Measurements from ENCODE around the gene FOXK1. TPM values are rescaled to one million over a fixed set of nuclear protein-coding genes. Genes with fewer than 3 reads are reported as not detected.

The FOXK1 gene
- polyA plus RNA-seq, 1 experiment, result 3.3 TPM

DNA sequence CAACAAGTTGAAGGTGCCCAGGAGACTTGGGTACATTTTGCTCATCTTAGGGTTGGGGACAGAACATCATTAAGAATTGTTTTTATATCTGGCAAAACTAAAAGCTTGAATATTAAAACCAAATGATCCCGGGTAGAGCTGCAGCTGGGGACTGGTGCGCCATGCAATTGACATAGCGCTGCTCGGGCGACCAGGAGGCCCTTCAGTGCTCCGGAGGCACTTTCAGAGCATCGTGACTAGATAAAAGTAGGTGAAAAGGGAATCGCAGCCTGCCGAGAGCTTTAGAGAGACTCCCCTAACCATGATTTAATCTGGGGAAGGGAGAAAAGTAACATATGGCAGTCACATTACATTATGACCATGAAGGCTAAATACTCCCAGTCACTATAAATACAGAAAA lies 21.4 kb downstream of the FOXK1 start:
- DNase-seq (ENCODE audit: low read depth), result no peak
- Histone ChIP-seq H3K27me3 (ENCODE audit: control insufficient read depth, insufficient read depth, low read length) (no peaks in the 10 kb centered on the region), H3K4me3 (ENCODE audit: low read depth, low read length) (no peak overlapping the region), H3K36me3 (ENCODE audit: control insufficient read depth, insufficient read depth, low read length) (no peaks in the 10 kb centered on the region; the same call in 1 of the 2 replicates)
- CTCF ChIA-PET, result no interaction called here
- POLR2A ChIA-PET, result no interaction called here
- TF ChIP-seq, protein P1, sequence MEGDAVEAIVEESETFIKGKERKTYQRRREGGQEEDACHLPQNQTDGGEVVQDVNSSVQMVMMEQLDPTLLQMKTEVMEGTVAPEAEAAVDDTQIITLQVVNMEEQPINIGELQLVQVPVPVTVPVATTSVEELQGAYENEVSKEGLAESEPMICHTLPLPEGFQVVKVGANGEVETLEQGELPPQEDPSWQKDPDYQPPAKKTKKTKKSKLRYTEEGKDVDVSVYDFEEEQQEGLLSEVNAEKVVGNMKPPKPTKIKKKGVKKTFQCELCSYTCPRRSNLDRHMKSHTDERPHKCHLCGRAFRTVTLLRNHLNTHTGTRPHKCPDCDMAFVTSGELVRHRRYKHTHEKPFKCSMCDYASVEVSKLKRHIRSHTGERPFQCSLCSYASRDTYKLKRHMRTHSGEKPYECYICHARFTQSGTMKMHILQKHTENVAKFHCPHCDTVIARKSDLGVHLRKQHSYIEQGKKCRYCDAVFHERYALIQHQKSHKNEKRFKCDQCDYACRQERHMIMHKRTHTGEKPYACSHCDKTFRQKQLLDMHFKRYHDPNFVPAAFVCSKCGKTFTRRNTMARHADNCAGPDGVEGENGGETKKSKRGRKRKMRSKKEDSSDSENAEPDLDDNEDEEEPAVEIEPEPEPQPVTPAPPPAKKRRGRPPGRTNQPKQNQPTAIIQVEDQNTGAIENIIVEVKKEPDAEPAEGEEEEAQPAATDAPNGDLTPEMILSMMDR (IDR thresholded peaks at IDR 0.05; ENCODE audit: insufficient read depth, low read depth, low read length), result no peak

DNA sequence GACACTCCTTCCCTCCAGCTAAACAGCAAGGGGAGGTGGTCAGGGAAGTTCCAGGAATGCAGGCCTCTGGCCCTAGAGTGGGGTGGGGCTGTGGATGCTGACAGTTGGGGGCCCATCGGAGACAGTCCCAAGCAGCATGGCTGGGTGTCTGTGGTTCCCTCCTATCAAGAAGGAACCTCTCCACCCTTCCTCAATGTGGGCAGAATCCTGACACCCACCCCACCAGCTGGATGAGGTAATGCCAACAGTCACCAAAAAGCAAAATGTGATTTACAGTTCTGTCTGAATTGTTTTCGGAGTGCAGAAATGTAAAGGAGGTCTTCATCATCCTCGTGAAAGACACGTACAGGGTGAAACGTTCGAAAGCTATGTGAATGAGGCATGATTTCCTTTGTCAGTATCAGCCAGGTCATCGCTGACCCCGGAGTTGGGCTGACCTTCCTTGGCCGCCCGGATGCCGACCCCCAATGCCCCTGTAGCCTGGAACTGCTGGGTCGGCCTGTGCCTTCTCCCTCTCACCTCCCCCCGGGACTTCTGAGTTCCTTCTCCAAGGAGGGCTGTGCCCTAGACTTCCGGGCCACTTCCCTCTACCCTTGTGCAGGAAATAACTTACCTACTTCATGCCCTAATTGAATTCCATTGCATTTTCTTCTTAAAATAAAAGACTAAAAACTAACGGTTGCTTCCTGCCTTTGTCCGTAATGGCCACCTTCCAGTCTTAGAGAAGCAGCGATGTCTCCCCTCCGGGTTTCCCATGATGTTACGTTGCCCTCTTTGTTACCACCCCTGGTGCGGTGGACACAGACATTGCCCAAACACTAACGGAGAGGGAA lies 24.5 kb downstream of the FOXK1 start:
- POLR2A ChIA-PET, result interaction anchor here (0.6 kb wide), 1 partner anchor 723 kb away, joined by 6 read pairs; no protein-coding TSS in a partner anchor
- TF ChIP-seq, protein P1 (IDR thresholded peaks at IDR 0.05; ENCODE audit: insufficient read depth, low read depth, low read length), result no peak
- CTCF ChIA-PET, result no interaction called here
- H3K36me3 ChIP-seq (ENCODE audit: control insufficient read depth, insufficient read depth, low read length), result no peaks in the 10 kb centered on the region
- H3K27me3 ChIP-seq (ENCODE audit: control insufficient read depth, insufficient read depth, low read length), result no peaks in the 10 kb centered on the region
- no peak for DNase-seq (ENCODE audit: low read depth)
- H3K4me3 ChIP-seq (ENCODE audit: low read depth, low read length), result no peak overlapping the region

DNA sequence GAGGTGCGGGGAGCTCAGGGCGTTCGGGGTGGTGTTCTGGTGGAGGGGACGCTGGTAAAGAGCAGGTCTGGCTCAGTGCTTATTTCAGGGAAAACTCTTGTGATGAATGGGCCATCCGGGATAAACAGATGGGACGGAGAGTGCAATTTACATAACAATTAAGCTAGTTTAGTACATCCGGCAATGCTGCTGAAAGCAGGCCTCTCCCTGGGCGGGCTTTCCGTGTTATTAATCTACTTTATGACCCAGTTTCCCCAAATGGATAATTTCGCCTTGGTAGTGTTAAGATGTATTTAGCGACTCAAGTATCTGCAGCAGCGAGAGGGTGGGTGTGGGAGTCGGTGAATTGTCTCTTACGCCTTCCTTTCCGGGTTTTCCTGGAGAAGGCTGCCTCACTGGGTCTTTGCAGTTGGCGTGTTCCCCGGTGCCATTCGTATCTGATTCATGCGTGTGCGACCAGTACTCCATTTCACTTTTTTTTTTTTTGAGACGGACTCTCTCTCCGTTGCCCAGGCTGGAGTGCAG lies 25.2 kb downstream of the FOXK1 start:
- TF ChIP-seq, protein P1 (IDR thresholded peaks at IDR 0.05; ENCODE audit: insufficient read depth, low read depth, low read length), result no peak
- Histone ChIP-seq H3K36me3 (ENCODE audit: control insufficient read depth, insufficient read depth, low read length) (no peaks in the 10 kb centered on the region), H3K27me3 (ENCODE audit: control insufficient read depth, insufficient read depth, low read length) (no peaks in the 10 kb centered on the region), H3K4me3 (ENCODE audit: low read depth, low read length) (no peak overlapping the region)
- ChIA-PET CTCF (interaction anchor here (0.6 to 1.1 kb wide), 2 partner anchors 10 to 39 kb away, joined by 3 read pairs; no protein-coding TSS in a partner anchor), POLR2A (no interaction called here)
- no peak for DNase-seq (ENCODE audit: low read depth)

DNA sequence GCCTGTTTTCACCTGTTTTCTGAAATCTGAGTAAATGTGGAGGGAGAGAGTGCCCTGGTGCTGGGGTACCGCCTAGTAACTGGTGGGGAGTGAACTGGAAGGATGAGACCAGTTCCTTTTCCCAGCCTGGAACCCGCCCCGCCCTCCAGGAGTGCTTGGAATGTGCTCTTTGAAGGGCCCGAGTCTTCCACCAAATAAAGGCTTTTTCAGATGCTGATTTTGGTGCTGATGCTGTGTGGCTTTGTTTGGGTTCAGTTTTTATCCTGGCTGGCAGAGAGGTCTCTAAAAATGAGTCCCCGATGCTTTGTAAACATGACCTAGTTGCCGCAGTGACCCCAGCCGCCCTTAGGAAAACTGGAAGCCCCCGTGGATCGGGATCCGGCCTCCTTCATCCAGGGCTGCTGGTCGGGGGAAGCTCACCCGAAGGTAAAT lies 25.9 kb downstream of the FOXK1 start:
- H3K36me3 ChIP-seq (ENCODE audit: control insufficient read depth, insufficient read depth, low read length), result no peaks in the 10 kb centered on the region
- no peak overlapping the region for H3K4me3 ChIP-seq (ENCODE audit: low read depth, low read length)
- DNase-seq (ENCODE audit: low read depth), result no peak
- ChIA-PET CTCF (interaction anchor here (0.6 to 1.1 kb wide), 2 partner anchors 11 to 38 kb away, joined by 3 read pairs; no protein-coding TSS in a partner anchor), POLR2A (no interaction called here)
- TF ChIP-seq, protein P1 (IDR thresholded peaks at IDR 0.05; ENCODE audit: insufficient read depth, low read depth, low read length), result no peak
- H3K27me3 ChIP-seq (ENCODE audit: control insufficient read depth, insufficient read depth, low read length), result no peaks in the 10 kb centered on the region

DNA sequence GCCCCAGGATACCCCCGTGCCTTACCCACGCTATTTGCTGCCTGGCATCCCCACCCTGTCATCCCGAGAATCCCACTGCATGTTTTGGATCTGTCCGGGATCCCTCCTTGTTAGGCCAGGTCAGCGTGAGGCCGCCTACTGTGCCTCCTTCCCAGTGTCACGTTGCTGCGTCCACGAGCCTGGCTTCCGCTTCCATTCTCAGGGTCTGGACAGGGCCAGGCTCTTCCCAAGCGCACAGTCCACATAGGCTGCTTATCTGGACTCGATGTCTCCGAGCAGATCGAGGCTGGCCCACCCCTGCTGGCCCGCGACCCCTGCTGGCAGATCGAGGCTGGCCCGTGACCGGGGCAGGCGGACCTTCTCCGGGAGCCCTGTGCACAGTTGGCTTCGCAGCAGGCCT lies 27.1 kb downstream of the FOXK1 start:
- CTCF ChIA-PET, result no interaction called here

More for the DNA sequence above, 27.1 kb downstream of the FOXK1 start:
- POLR2A ChIA-PET, result no interaction called here
- Histone ChIP-seq H3K36me3 (ENCODE audit: control insufficient read depth, insufficient read depth, low read length) (no peaks in the 10 kb centered on the region), H3K27me3 (ENCODE audit: control insufficient read depth, insufficient read depth, low read length) (no peaks in the 10 kb centered on the region), H3K4me3 (ENCODE audit: low read depth, low read length) (no peak overlapping the region)
- DNase-seq (ENCODE audit: low read depth), result no peak
- TF ChIP-seq, protein P1 (IDR thresholded peaks at IDR 0.05; ENCODE audit: insufficient read depth, low read depth, low read length), result no peak
